ENCODE data around the gene HCN1. TPM values are rescaled to one million over a fixed set of nuclear protein-coding genes. Genes with fewer than 3 reads are reported as not detected.
"Not testable (repeated sequence)": the region's sequence is repeated elsewhere in the genome, so short reads cannot be mapped to it uniquely, and the experiment has no call there.

The HCN1 gene
- total RNA-seq, 2 donors from 2014 or later: not detected

- DNase-seq (no peak), ATAC-seq (replicated peaks in 1 of 2) (no peak)
- Mint-ChIP-seq H3K27me3 (ENCODE audit: low read depth) (no peaks in the 10 kb centered on the region), H3K9me3 (peaks cover 6 to 14% of the 10 kb centered on the region in 2 donors), H3K36me3 (ENCODE audit: insufficient read depth in 2 of 2) (peaks cover 0 to 3% of the 10 kb centered on the region in 2 donors), H3K4me3 (no peak overlapping the region), H3K4me1 (ENCODE audit: low read depth) (no peaks in the 10 kb centered on the region), H3K27ac (no peak overlapping the region)
Measured at GRCh38 chr5:45596320-45596719, 99.9 kb downstream of the HCN1 start.

- not testable (repeated sequence) for H3K27ac Mint-ChIP-seq; H3K4me1 Mint-ChIP-seq (ENCODE audit: low read depth); H3K36me3 Mint-ChIP-seq (ENCODE audit: insufficient read depth in 2 of 2); ATAC-seq (replicated peaks in 1 of 2); H3K4me3 Mint-ChIP-seq; DNase-seq; H3K27me3 Mint-ChIP-seq (ENCODE audit: low read depth)
- peaks cover 7 to 14% of the 10 kb centered on the region in 2 donors for H3K9me3 Mint-ChIP-seq
Measured at GRCh38 chr5:45586001-45586400, 110.2 kb downstream of the HCN1 start.

GRCh38 chr5:45578270-45578669, 117.9 kb downstream of the HCN1 start:
- H3K4me1 Mint-ChIP-seq (ENCODE audit: low read depth): no peaks in the 10 kb centered on the region
- no peak for DNase-seq
- peaks cover 11 to 13% of the 10 kb centered on the region in 2 donors for H3K9me3 Mint-ChIP-seq
- H3K4me3 Mint-ChIP-seq: no peak overlapping the region
- ATAC-seq (replicated peaks in 1 of 2): no peak
- no peak overlapping the region for H3K27ac Mint-ChIP-seq
- no peaks in the 10 kb centered on the region for H3K27me3 Mint-ChIP-seq (ENCODE audit: low read depth)
- peaks cover 0 to 2% of the 10 kb centered on the region in 2 donors for H3K36me3 Mint-ChIP-seq (ENCODE audit: insufficient read depth in 2 of 2)

GRCh38 chr5:45568813-45569212, 127.4 kb downstream of the HCN1 start:
- Mint-ChIP-seq H3K27me3 (ENCODE audit: low read depth) (no peaks in the 10 kb centered on the region), H3K36me3 (ENCODE audit: insufficient read depth in 2 of 2) (no peaks in the 10 kb centered on the region), H3K4me3 (no peak overlapping the region), H3K4me1 (ENCODE audit: low read depth) (no peaks in the 10 kb centered on the region), H3K9me3 (peaks cover 3 to 12% of the 10 kb centered on the region in 2 donors), H3K27ac (no peak overlapping the region)
- DNase-seq (no peak), ATAC-seq (replicated peaks in 1 of 2) (no peak)

GRCh38 chr5:45542421-45542820, 153.8 kb downstream of the HCN1 start:
- no peak overlapping the region for H3K27ac Mint-ChIP-seq
- no peaks in the 10 kb centered on the region for H3K4me1 Mint-ChIP-seq (ENCODE audit: low read depth)
- peaks cover 0 to 6% of the 10 kb centered on the region in 2 donors for H3K36me3 Mint-ChIP-seq (ENCODE audit: insufficient read depth in 2 of 2)
- ATAC-seq (replicated peaks in 1 of 2) (no peak), DNase-seq (no peak)
- H3K27me3 Mint-ChIP-seq (ENCODE audit: low read depth): no peaks in the 10 kb centered on the region
- peaks cover 2 to 4% of the 10 kb centered on the region in 2 donors for H3K9me3 Mint-ChIP-seq
- no peak overlapping the region for H3K4me3 Mint-ChIP-seq

GRCh38 chr5:45533663-45534062, 162.5 kb downstream of the HCN1 start:
- no peak overlapping the region for H3K4me3 Mint-ChIP-seq
- no peaks in the 10 kb centered on the region for H3K27me3 Mint-ChIP-seq (ENCODE audit: low read depth)
- DNase-seq: no peak
- no peak overlapping the region for H3K27ac Mint-ChIP-seq
- peaks cover 0 to 3% of the 10 kb centered on the region in 2 donors for H3K36me3 Mint-ChIP-seq (ENCODE audit: insufficient read depth in 2 of 2)
- H3K4me1 Mint-ChIP-seq (ENCODE audit: low read depth): no peaks in the 10 kb centered on the region
- ATAC-seq (replicated peaks in 1 of 2): no peak
- H3K9me3 Mint-ChIP-seq: peaks cover 0 to 8% of the 10 kb centered on the region in 2 donors

GRCh38 chr5:45532826-45533624, 163.2 kb downstream of the HCN1 start:
- Mint-ChIP-seq H3K27me3 (ENCODE audit: low read depth) (no peaks in the 10 kb centered on the region), H3K27ac (no peak overlapping the region), H3K36me3 (ENCODE audit: insufficient read depth in 2 of 2) (peaks cover 0 to 3% of the 10 kb centered on the region in 2 donors), H3K4me1 (ENCODE audit: low read depth) (no peaks in the 10 kb centered on the region), H3K4me3 (no peak overlapping the region), H3K9me3 (peaks cover 0 to 8% of the 10 kb centered on the region in 2 donors)
- DNase-seq (no peak), ATAC-seq (replicated peaks in 1 of 2) (no peak)

GRCh38 chr5:45521067-45521466, 175.1 kb downstream of the HCN1 start:
- DNase-seq: no peak
- ATAC-seq (replicated peaks in 1 of 2): no peak
- H3K4me1 Mint-ChIP-seq (ENCODE audit: low read depth): no peaks in the 10 kb centered on the region
- H3K4me3 Mint-ChIP-seq: no peak overlapping the region
- H3K27ac Mint-ChIP-seq: no peak overlapping the region
- H3K27me3 Mint-ChIP-seq (ENCODE audit: low read depth): no peaks in the 10 kb centered on the region
- H3K9me3 Mint-ChIP-seq: peaks cover under 1 to 3% of the 10 kb centered on the region in 2 donors
- H3K36me3 Mint-ChIP-seq (ENCODE audit: insufficient read depth in 2 of 2): no peaks in the 10 kb centered on the region

GRCh38 chr5:45512521-45512920, 183.7 kb downstream of the HCN1 start:
- no peak overlapping the region for H3K4me3 Mint-ChIP-seq
- no peaks in the 10 kb centered on the region for H3K27me3 Mint-ChIP-seq (ENCODE audit: low read depth)
- no peak overlapping the region for H3K27ac Mint-ChIP-seq
- no peaks in the 10 kb centered on the region for H3K36me3 Mint-ChIP-seq (ENCODE audit: insufficient read depth in 2 of 2)
- H3K4me1 Mint-ChIP-seq (ENCODE audit: low read depth): no peaks in the 10 kb centered on the region
- peaks cover 4 to 8% of the 10 kb centered on the region in 2 donors for H3K9me3 Mint-ChIP-seq
- DNase-seq (no peak), ATAC-seq (replicated peaks in 1 of 2) (no peak)

- Mint-ChIP-seq H3K4me3 (no peak overlapping the region), H3K9me3 (peaks cover 4 to 8% of the 10 kb centered on the region in 2 donors), H3K36me3 (ENCODE audit: insufficient read depth in 2 of 2) (peaks cover 0 to 2% of the 10 kb centered on the region in 2 donors), H3K27me3 (ENCODE audit: low read depth) (no peaks in the 10 kb centered on the region), H3K4me1 (ENCODE audit: low read depth) (no peaks in the 10 kb centered on the region), H3K27ac (no peak overlapping the region)
- DNase-seq (no peak), ATAC-seq (replicated peaks in 1 of 2) (no peak)
Measured at GRCh38 chr5:45509371-45509770, 186.8 kb downstream of the HCN1 start.

GRCh38 chr5:45508135-45508534, 188.0 kb downstream of the HCN1 start:
- no peak overlapping the region for H3K27ac Mint-ChIP-seq
- no peak overlapping the region for H3K4me3 Mint-ChIP-seq
- peaks cover under 1 to 2% of the 10 kb centered on the region in 2 donors for H3K36me3 Mint-ChIP-seq (ENCODE audit: insufficient read depth in 2 of 2)
- H3K9me3 Mint-ChIP-seq: peaks cover 4 to 8% of the 10 kb centered on the region in 2 donors
- H3K27me3 Mint-ChIP-seq (ENCODE audit: low read depth): no peaks in the 10 kb centered on the region
- no peak for ATAC-seq (replicated peaks in 1 of 2)
- H3K4me1 Mint-ChIP-seq (ENCODE audit: low read depth): no peaks in the 10 kb centered on the region
- DNase-seq: no peak

GRCh38 chr5:45507178-45507577, 189.0 kb downstream of the HCN1 start:
- H3K9me3 Mint-ChIP-seq: peaks cover 4 to 8% of the 10 kb centered on the region in 2 donors
- ATAC-seq (replicated peaks in 1 of 2): no peak

GRCh38 chr5:45499006-45499405, 197.2 kb downstream of the HCN1 start:
- not testable (repeated sequence) for H3K4me3 Mint-ChIP-seq

More at GRCh38 chr5:45507178-45507577, 189.0 kb downstream of the HCN1 start:
- Mint-ChIP-seq H3K27me3 (ENCODE audit: low read depth) (no peaks in the 10 kb centered on the region), H3K4me3 (no peak overlapping the region), H3K4me1 (ENCODE audit: low read depth) (no peaks in the 10 kb centered on the region), H3K36me3 (ENCODE audit: insufficient read depth in 2 of 2) (peaks cover 2% of the 10 kb centered on the region in 2 donors), H3K27ac (no peak overlapping the region)
- DNase-seq: no peak

GRCh38 chr5:45491368-45491767, 204.8 kb downstream of the HCN1 start:
- H3K27ac Mint-ChIP-seq: no peak overlapping the region
- no peaks in the 10 kb centered on the region for H3K4me1 Mint-ChIP-seq (ENCODE audit: low read depth)
- H3K4me3 Mint-ChIP-seq: no peak overlapping the region
- ATAC-seq (replicated peaks in 1 of 2) (no peak), DNase-seq (no peak)
- no peaks in the 10 kb centered on the region for H3K27me3 Mint-ChIP-seq (ENCODE audit: low read depth)
- H3K36me3 Mint-ChIP-seq (ENCODE audit: insufficient read depth in 2 of 2): no peaks in the 10 kb centered on the region
- H3K9me3 Mint-ChIP-seq: peaks cover 5 to 7% of the 10 kb centered on the region in 2 donors

More at GRCh38 chr5:45499006-45499405, 197.2 kb downstream of the HCN1 start:
- not testable (repeated sequence) for DNase-seq; H3K4me1 Mint-ChIP-seq (ENCODE audit: low read depth); H3K27me3 Mint-ChIP-seq (ENCODE audit: low read depth); H3K36me3 Mint-ChIP-seq (ENCODE audit: insufficient read depth in 2 of 2); H3K9me3 Mint-ChIP-seq; H3K27ac Mint-ChIP-seq; ATAC-seq (replicated peaks in 1 of 2)
